Fibroblast of skin of scalp (primary cell): Measurements from ENCODE around the gene MFN2.

Experiments used
- DNase-seq: peaks from one replicate; pipeline ENCODE4 v3.0.0-alpha.2; 2013

The MFN2 gene

DNA sequence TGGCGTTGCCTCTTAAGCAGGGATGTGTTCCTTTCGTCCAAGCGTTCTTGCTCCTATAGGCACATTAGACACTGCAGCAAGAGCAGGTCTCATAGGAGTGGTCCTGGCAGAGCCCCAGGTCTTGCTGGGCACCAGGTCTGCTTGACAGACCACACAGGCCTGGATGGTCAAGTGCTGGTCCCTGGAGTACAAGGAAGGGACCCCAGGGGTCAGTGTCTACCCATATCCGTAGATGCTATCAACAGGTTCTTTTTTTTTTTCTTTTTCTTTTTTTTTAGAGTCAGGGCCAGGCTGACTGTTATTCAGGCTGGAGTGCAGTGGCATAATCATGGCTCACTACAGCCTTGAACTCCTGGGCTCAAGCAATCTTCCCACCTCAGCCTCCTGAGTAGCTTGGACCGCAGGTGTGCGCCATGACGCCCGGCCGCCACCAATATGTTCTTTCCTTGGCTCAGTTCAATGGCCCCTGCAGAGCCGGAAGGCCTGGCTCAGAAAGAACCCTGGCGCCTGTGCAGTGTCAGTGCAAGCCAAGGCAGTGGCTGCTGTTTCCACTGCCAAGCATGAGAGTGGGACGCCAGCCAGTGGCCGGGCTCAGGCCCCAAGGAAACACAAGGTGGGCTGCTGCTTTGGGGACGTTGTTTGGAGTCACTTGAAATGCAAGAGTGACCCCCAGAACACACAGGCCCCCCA lies 72.9 kb downstream of the MFN2 start:
- no peak for DNase-seq

- DNase-seq = no peak
Measured at GRCh38 chr1:12053752-12054548, 73.7 kb downstream of the MFN2 start.

GRCh38 chr1:12055259-12055658 lies 75.0 kb downstream of the MFN2 start:
- no peak for DNase-seq

GRCh38 chr1:12056331-12056841 lies 76.1 kb downstream of the MFN2 start:
- no peak for DNase-seq

- DNase-seq = no peak
Measured at GRCh38 chr1:12057382-12057781, 77.1 kb downstream of the MFN2 start.

GRCh38 chr1:12057940-12058687 lies 77.9 kb downstream of the MFN2 start:
- no peak for DNase-seq

DNA sequence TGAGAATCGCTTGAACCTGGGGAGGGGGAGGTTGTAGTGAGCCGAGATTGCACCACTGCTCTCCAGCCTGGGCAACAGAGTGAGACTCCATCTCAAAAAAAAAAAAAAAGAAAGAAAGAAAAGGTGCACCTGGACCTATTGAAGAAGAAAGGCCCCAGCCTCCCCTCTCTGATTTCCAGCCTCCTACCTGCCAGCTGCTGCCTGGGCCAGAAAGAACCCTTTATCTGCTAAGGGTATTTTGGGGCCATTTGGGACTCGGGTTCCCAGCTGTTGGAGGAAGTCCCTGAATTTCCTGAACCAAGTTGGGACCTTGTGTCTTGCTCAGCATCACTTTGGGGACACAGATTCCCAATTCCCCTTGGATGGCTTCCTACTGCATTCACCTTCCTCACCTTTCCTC lies 79.0 kb downstream of the MFN2 start:
- no peak for DNase-seq

- DNase-seq = no peak
Measured at GRCh38 chr1:12059722-12060464, 79.6 kb downstream of the MFN2 start.

- no peak for DNase-seq
Measured at GRCh38 chr1:12060500-12060899, 80.3 kb downstream of the MFN2 start.
